A549 (cell line): ENCODE measurements around the gene SCART1.

Experiments used
- CHD2 ChIP-seq: fragments of 150-350 bp; IDR thresholded peaks from 2 replicates; pipeline ENCODE4 v1.6.1; 2014; ENCODE audit warnings: low read length; ENCODE audit not compliant: partially characterized antibody
- EP300 ChIP-seq, 2 experiments: fragments of >200 bp; sonication (Bioruptor Twin); formaldehyde crosslinking; IDR thresholded peaks; 2 replicates in 1 of 2; 3 replicates in 1 of 2; pipeline ENCODE4 v1.6.1; 2016 to 2017
- KDM1A ChIP-seq: fragments of 200-600 bp; sonication (generic); IDR thresholded peaks from 2 replicates; pipeline ENCODE4 v1.6.1; 2016; ENCODE audit warnings: low read depth, mild to moderate bottlenecking
- MAX ChIP-seq: IDR thresholded peaks from 2 replicates; pipeline ENCODE4 v1.6.1; 2012
- NR3C1 ChIP-seq: fragments of >200 bp; sonication (Bioruptor Twin); formaldehyde crosslinking; IDR thresholded peaks from 3 replicates; pipeline ENCODE4 v1.6.1; 2017
- POLR2A ChIP-seq: IDR thresholded peaks from 2 replicates; pipeline ENCODE4 v1.6.1; 2012; ENCODE audit warnings: mild to moderate bottlenecking, low read length
- TP53 ChIP-seq: fragments of 250-450 bp; sonication (Bioruptor Pico); IDR thresholded peaks from 2 replicates; pipeline ENCODE4 v1.5.0; 2021; ENCODE audit warnings: mild to moderate bottlenecking, moderate library complexity
- TF ChIP-seq, protein P1 (sequence below): fragments of >200 bp; sonication (Bioruptor Twin); formaldehyde crosslinking; IDR thresholded peaks from 3 replicates; pipeline ENCODE4 v1.5.1; 2016
- TF ChIP-seq, protein P2 (sequence below): fragments of 150-350 bp; IDR thresholded peaks from 2 replicates; pipeline ENCODE4 v1.6.1; 2014; ENCODE audit warnings: low read depth, mild to moderate bottlenecking, low read length
- TF ChIP-seq, protein P3 (sequence below): IDR thresholded peaks from 2 replicates; pipeline ENCODE4 v1.6.1; 2012; ENCODE audit warnings: low read depth, borderline replicate concordance

DNA sequence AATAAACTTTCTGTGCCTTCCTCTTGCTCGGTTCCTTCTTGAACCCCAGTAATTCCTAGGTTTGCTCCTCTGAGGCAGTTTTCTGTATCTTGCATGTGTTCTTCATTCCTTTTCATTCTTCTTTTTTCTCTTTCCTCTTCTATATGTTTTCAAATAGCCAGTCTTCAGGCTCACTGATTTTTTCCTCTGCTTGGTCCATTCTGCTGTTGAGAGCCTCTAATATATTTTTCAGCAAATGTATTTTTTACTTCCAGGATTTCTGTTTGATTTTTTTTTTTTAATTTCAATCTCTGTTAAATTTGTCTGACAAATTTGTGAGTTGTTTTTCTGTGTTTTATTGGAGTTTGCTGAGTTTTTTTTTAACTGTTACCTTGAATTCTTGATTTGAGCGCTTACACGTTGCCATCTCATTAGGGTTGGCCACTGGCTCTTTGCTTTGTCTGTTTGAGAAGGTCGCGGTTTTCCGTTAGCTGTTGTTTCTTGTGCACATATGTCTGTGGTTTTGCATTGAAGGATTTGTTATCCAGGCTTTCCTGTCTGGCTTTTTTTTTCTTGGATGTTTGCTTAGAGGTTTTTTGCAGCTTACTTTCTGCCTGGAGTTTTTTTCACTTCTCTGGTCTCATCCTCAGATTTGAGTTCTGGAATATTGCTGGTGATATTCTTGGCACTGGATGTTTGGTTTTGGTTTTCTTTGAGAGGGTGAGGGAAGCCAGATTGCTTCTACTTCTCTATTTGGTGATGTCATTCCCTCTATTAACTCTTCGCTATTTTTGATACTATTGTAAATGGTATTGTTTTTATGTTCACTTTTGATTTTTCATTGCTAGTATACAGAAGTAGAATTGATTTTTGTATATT, 42.0 kb upstream of the SCART1 start:
- TF ChIP-seq TP53: no peak
- TF ChIP-seq, protein P1, sequence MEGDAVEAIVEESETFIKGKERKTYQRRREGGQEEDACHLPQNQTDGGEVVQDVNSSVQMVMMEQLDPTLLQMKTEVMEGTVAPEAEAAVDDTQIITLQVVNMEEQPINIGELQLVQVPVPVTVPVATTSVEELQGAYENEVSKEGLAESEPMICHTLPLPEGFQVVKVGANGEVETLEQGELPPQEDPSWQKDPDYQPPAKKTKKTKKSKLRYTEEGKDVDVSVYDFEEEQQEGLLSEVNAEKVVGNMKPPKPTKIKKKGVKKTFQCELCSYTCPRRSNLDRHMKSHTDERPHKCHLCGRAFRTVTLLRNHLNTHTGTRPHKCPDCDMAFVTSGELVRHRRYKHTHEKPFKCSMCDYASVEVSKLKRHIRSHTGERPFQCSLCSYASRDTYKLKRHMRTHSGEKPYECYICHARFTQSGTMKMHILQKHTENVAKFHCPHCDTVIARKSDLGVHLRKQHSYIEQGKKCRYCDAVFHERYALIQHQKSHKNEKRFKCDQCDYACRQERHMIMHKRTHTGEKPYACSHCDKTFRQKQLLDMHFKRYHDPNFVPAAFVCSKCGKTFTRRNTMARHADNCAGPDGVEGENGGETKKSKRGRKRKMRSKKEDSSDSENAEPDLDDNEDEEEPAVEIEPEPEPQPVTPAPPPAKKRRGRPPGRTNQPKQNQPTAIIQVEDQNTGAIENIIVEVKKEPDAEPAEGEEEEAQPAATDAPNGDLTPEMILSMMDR: no peak
- no peak for TF ChIP-seq CHD2
- no peak for TF ChIP-seq MAX
- no peak for TF ChIP-seq KDM1A
- TF ChIP-seq, protein P2, sequence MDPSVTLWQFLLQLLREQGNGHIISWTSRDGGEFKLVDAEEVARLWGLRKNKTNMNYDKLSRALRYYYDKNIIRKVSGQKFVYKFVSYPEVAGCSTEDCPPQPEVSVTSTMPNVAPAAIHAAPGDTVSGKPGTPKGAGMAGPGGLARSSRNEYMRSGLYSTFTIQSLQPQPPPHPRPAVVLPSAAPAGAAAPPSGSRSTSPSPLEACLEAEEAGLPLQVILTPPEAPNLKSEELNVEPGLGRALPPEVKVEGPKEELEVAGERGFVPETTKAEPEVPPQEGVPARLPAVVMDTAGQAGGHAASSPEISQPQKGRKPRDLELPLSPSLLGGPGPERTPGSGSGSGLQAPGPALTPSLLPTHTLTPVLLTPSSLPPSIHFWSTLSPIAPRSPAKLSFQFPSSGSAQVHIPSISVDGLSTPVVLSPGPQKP: no peak
- no peak for TF ChIP-seq EP300 (IDR thresholded peaks at IDR 0.05)
- no peak for TF ChIP-seq NR3C1
- no peak for TF ChIP-seq POLR2A
- TF ChIP-seq, protein P3, sequence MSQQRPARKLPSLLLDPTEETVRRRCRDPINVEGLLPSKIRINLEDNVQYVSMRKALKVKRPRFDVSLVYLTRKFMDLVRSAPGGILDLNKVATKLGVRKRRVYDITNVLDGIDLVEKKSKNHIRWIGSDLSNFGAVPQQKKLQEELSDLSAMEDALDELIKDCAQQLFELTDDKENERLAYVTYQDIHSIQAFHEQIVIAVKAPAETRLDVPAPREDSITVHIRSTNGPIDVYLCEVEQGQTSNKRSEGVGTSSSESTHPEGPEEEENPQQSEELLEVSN: no peak
